H9 (cell line): ENCODE data around the gene TMEM184A. TPM values are rescaled to one million over a fixed set of nuclear protein-coding genes. Genes with fewer than 3 reads are reported as not detected.
A peak's percentile ranks its signal among the peaks of the same experiment; 100 is the strongest.

ENCODE experiments used
- DNase-seq: peaks from one replicate; pipeline ENCODE4 v3.0.0-alpha.2; 2017
- H2AFZ ChIP-seq: one replicate; pipeline ENCODE4 v1.6.1; 2013; ENCODE audit warnings: mild to moderate bottlenecking, low read length, control low read depth, moderate library complexity
- H2AK5ac ChIP-seq: 2 replicates; pipeline ENCODE4 v1.6.1; 2013; ENCODE audit warnings: low read length, control low read depth, mixed read lengths; ENCODE audit not compliant: insufficient read length
- H2BK120ac ChIP-seq: one replicate; pipeline ENCODE4 v1.6.1; 2013; ENCODE audit warnings: low read depth, mild to moderate bottlenecking, low read length, control low read depth, inconsistent platforms; ENCODE audit not compliant: poor library complexity, severe bottlenecking
- H2BK12ac ChIP-seq: 2 replicates; pipeline ENCODE4 v1.6.1; 2013; ENCODE audit warnings: low read length, control low read depth, mixed read lengths, low read depth; ENCODE audit not compliant: insufficient read length
- H2BK15ac ChIP-seq: 2 replicates; pipeline ENCODE4 v1.6.1; 2013; ENCODE audit warnings: low read depth, low read length, control low read depth
- H2BK20ac ChIP-seq: one replicate; pipeline ENCODE4 v1.6.1; 2013; ENCODE audit warnings: low read depth, mild to moderate bottlenecking, low read length, control low read depth, inconsistent platforms; ENCODE audit not compliant: poor library complexity, severe bottlenecking
- H2BK5ac ChIP-seq: 2 replicates; pipeline ENCODE4 v1.6.1; 2013; ENCODE audit warnings: low read length, control low read depth, mixed read lengths; ENCODE audit not compliant: insufficient read length
- H3K14ac ChIP-seq: 2 replicates; pipeline ENCODE4 v1.6.1; 2013; ENCODE audit warnings: low read length, control low read depth; ENCODE audit not compliant: insufficient read depth
- H3K18ac ChIP-seq: 2 replicates; pipeline ENCODE4 v1.6.1; 2013; ENCODE audit warnings: low read depth, mild to moderate bottlenecking, mixed read lengths, low read length, control low read depth; ENCODE audit not compliant: insufficient read length
- H3K23ac ChIP-seq: 2 replicates; pipeline ENCODE4 v1.6.1; 2013; ENCODE audit warnings: low read length, control low read depth, mixed read lengths, low read depth; ENCODE audit not compliant: insufficient read length
- H3K23me2 ChIP-seq: 2 replicates; pipeline ENCODE4 v1.6.1; 2013; ENCODE audit warnings: low read depth, mild to moderate bottlenecking, mixed read lengths, low read length, control low read depth; ENCODE audit not compliant: insufficient read length, poor library complexity, severe bottlenecking
- H3K27ac ChIP-seq: 2 replicates; pipeline ENCODE4 v1.5.1; 2013; ENCODE audit warnings: low read length, control low read depth, mixed read lengths, low read depth; ENCODE audit not compliant: insufficient read length
- H3K27me3 ChIP-seq: 2 replicates; pipeline ENCODE4 v1.6.1; 2013; ENCODE audit warnings: low read length, control low read depth, inconsistent platforms; ENCODE audit not compliant: insufficient read depth
- H3K4ac ChIP-seq: 2 replicates; pipeline ENCODE4 v1.6.1; 2013; ENCODE audit warnings: low read depth, mild to moderate bottlenecking, control low read depth, inconsistent platforms, low read length, moderate library complexity
- H3K4me1 ChIP-seq: 2 replicates; pipeline ENCODE4 v1.6.1; 2013; ENCODE audit warnings: low read length, control low read depth, inconsistent platforms; ENCODE audit not compliant: insufficient read depth
- H3K4me2 ChIP-seq: 2 replicates; pipeline ENCODE4 v1.6.1; 2013; ENCODE audit warnings: low read length, control low read depth, mixed read lengths; ENCODE audit not compliant: insufficient read length, insufficient read depth
- H3K56ac ChIP-seq: 2 replicates; pipeline ENCODE4 v1.6.1; 2013; ENCODE audit warnings: low read depth, mild to moderate bottlenecking, mixed read lengths, low read length, control low read depth; ENCODE audit not compliant: insufficient read length
- H3K79me1 ChIP-seq: 2 replicates; pipeline ENCODE4 v1.6.1; 2013; ENCODE audit warnings: low read depth, mild to moderate bottlenecking, moderate library complexity, low read length, control low read depth, inconsistent platforms; ENCODE audit not compliant: insufficient read depth, poor library complexity, severe bottlenecking
- H3K79me2 ChIP-seq: 2 replicates; pipeline ENCODE4 v1.6.1; 2013; ENCODE audit warnings: low read length, control low read depth, inconsistent platforms; ENCODE audit not compliant: insufficient read depth
- H3K9ac ChIP-seq: 2 replicates; pipeline ENCODE4 v1.6.1; 2013; ENCODE audit warnings: low read length, control low read depth, mixed read lengths; ENCODE audit not compliant: insufficient read length; ENCODE audit errors: extremely low read depth
- H3K9me3 ChIP-seq: one replicate; pipeline ENCODE4 v1.6.1; 2013; ENCODE audit warnings: low read depth, low read length, inconsistent platforms; ENCODE audit not compliant: control insufficient read depth
- H3T11ph ChIP-seq: one replicate; pipeline ENCODE4 v1.6.1; 2013; ENCODE audit warnings: mild to moderate bottlenecking, low read length, control low read depth, inconsistent platforms
- H4K20me1 ChIP-seq: one replicate; pipeline ENCODE4 v1.6.1; 2013; ENCODE audit not compliant: control insufficient read depth, insufficient read length, insufficient read depth
- H4K5ac ChIP-seq: 2 replicates; pipeline ENCODE4 v1.6.1; 2013; ENCODE audit warnings: low read depth, mild to moderate bottlenecking, mixed read lengths, low read length, control low read depth; ENCODE audit not compliant: insufficient read length
- H4K8ac ChIP-seq: replicated peaks from 2 replicates; pipeline ENCODE4 v1.6.1; 2013; ENCODE audit warnings: low read length, control low read depth, mixed read lengths, low read depth; ENCODE audit not compliant: insufficient read length
- H4K91ac ChIP-seq: 2 replicates; pipeline ENCODE4 v1.6.1; 2013; ENCODE audit warnings: low read depth, mild to moderate bottlenecking, moderate library complexity, mixed read lengths, low read length, control low read depth; ENCODE audit not compliant: insufficient read length
- H3K27ac Mint-ChIP-seq, 3 experiments: 2 replicates in 2 of 3; 3 replicates in 1 of 3; pipeline ENCODE4 v1.8.0; 2020 to 2021; ENCODE audit warnings: mixed read lengths in 3 of 3, mild to moderate bottlenecking in 1 of 3, moderate library complexity in 1 of 3
- H3K27me3 Mint-ChIP-seq: 2 replicates; pipeline ENCODE4 v1.8.0; 2021; ENCODE audit warnings: low read depth, mild to moderate bottlenecking, moderate library complexity, mixed read lengths
- H3K36me3 Mint-ChIP-seq, 3 experiments: 2 replicates in 2 of 3; 3 replicates in 1 of 3; pipeline ENCODE4 v1.8.0; 2020 to 2021; ENCODE audit warnings: low read depth in 3 of 3, mixed read lengths in 3 of 3; ENCODE audit not compliant: insufficient read depth in 1 of 3
- H3K4me1 Mint-ChIP-seq, 2 experiments: 2 replicates each; pipeline ENCODE4 v1.8.0; 2020; ENCODE audit warnings: mixed read lengths in 2 of 2
- H3K4me3 Mint-ChIP-seq, 2 experiments: 2 replicates in 1 of 2; 3 replicates in 1 of 2; pipeline ENCODE4 v1.8.0; 2020 to 2021; ENCODE audit warnings: mild to moderate bottlenecking in 2 of 2, mixed read lengths in 2 of 2, moderate library complexity in 1 of 2
- H3K9me3 Mint-ChIP-seq, 2 experiments: 2 replicates in 1 of 2; 3 replicates in 1 of 2; pipeline ENCODE4 v1.8.0; 2020; ENCODE audit warnings: mild to moderate bottlenecking in 2 of 2, mixed read lengths in 2 of 2, moderate library complexity in 1 of 2
- WGBS: extraction: QIAGEN DNeasy Blood & Tissue Kit; methylation state at CpG from one replicate; pipeline ENCODE4 v1.1.7; 2013; ENCODE audit warnings: missing lambda C conversion rate, low lambda C conversion rate, mixed read lengths; ENCODE audit not compliant: insufficient read length; ENCODE audit errors: extremely low coverage; 5-methylcytosine and 5-hydroxymethylcytosine counted together
- total RNA-seq: library from RNA; stranded (reverse); gene quantifications from 2 replicates; pipeline ENCODE4 v1.2.1, GENCODE V29; 2021
- TF ChIP-seq, protein P1 (sequence below): fragments of 200-600 bp; sonication (generic); conservative IDR thresholded peaks from 3 replicates; pipeline ENCODE4 v1.8.0; 2021; ENCODE audit warnings: antibody characterized with exemption, mild to moderate bottlenecking

TMEM184A gene
- total RNA-seq, 1 experiment from 2014 or later: 1.3 TPM

- Histone ChIP-seq H4K20me1 (no peaks in the 10 kb centered on the region), H3K4me2 (no peak overlapping the region), H3K14ac (no peak overlapping the region; the same call in 1 of the 2 replicates), H3K23me2 (no peaks in the 10 kb centered on the region), H2AFZ (no peak overlapping the region), H3K56ac (no peak overlapping the region), H2BK15ac (no peak overlapping the region), H3K18ac (no peak overlapping the region), H3K23ac (no peak overlapping the region), H3K4ac (no peak overlapping the region), H3K27me3 (no peaks in the 10 kb centered on the region), H2BK5ac (no peak overlapping the region), H3K27ac (no peak overlapping the region), H3K4me1 (no peaks in the 10 kb centered on the region), H3K79me1 (no peaks in the 10 kb centered on the region), H4K91ac (no peak overlapping the region), H3K9ac (no peak overlapping the region), H2BK120ac (no peak overlapping the region), H3K9me3 (no peaks in the 10 kb centered on the region), H3K79me2 (no peaks in the 10 kb centered on the region), H2AK5ac (no peak overlapping the region), H2BK20ac (no peak overlapping the region), H2BK12ac (no peak overlapping the region), H4K5ac (no peak overlapping the region), H4K8ac (no peak overlapping the region), H3T11ph (no peak overlapping the region)
- Mint-ChIP-seq H3K9me3 (no peaks in the 10 kb centered on the region), H3K4me1 (peaks cover 3 to 22% of the 10 kb centered on the region in 2 experiments), H3K27ac (peak overlapping the region in 1 of 3 experiments; percentile 44; a peak in 1 of 7 replicates), H3K36me3 (no peaks in the 10 kb centered on the region), H3K27me3 (no peaks in the 10 kb centered on the region), H3K4me3 (no peak overlapping the region)
- DNase-seq: no peak
- WGBS: no CpG with 5 or more reads among the region's 24 CpGs
- TF ChIP-seq, protein P1, sequence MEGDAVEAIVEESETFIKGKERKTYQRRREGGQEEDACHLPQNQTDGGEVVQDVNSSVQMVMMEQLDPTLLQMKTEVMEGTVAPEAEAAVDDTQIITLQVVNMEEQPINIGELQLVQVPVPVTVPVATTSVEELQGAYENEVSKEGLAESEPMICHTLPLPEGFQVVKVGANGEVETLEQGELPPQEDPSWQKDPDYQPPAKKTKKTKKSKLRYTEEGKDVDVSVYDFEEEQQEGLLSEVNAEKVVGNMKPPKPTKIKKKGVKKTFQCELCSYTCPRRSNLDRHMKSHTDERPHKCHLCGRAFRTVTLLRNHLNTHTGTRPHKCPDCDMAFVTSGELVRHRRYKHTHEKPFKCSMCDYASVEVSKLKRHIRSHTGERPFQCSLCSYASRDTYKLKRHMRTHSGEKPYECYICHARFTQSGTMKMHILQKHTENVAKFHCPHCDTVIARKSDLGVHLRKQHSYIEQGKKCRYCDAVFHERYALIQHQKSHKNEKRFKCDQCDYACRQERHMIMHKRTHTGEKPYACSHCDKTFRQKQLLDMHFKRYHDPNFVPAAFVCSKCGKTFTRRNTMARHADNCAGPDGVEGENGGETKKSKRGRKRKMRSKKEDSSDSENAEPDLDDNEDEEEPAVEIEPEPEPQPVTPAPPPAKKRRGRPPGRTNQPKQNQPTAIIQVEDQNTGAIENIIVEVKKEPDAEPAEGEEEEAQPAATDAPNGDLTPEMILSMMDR: peak; percentile 53; the same call in 2 of the 3 replicates
Measured at GRCh38 chr7:1558181-1558811, 2.3 kb upstream of the TMEM184A start.
